Lower lobe of right lung (tissue), 2 donors: Measurements from ENCODE around the gene SLC39A11. TPM values are rescaled to one million over a fixed set of nuclear protein-coding genes. Genes with fewer than 3 reads are reported as not detected.

ENCODE experiments used
- ATAC-seq, 2 donors: fragments of 200-7000 bp; cut with Tn5 transposase; one replicate each; pipeline ENCODE4 v1.9.1; 2020 to 2022; ENCODE audit warnings: mild to moderate bottlenecking in 2 of 2, moderate library complexity in 2 of 2
- DNase-seq: peaks from one replicate; pipeline ENCODE4 v3.0.0-alpha.2; 2020
- H3K27ac ChIP-seq: fragments of 200-600 bp; one replicate; pipeline ENCODE4 v1.8.0; 2022
- H3K27me3 ChIP-seq: fragments of 200-600 bp; one replicate; pipeline ENCODE4 v1.8.0; 2022; ENCODE audit warnings: low read depth
- H3K36me3 ChIP-seq: fragments of 200-600 bp; one replicate; pipeline ENCODE4 v1.8.0; 2022; ENCODE audit warnings: mild to moderate bottlenecking
- H3K4me1 ChIP-seq: fragments of 200-600 bp; one replicate; pipeline ENCODE4 v1.8.0; 2022
- H3K4me3 ChIP-seq: fragments of 200-600 bp; one replicate; pipeline ENCODE4 v1.8.0; 2022; ENCODE audit warnings: mild to moderate bottlenecking
- H3K9me3 ChIP-seq: fragments of 200-600 bp; one replicate; pipeline ENCODE4 v1.8.0; 2022
- intact Hi-C: fragments of 100-400 bp; cut with DNase I; formaldehyde crosslinking; loops from one replicate; pipeline ENCODE4 v1.11.0; 2022
- total RNA-seq: library from RNA; stranded (reverse); fragmentation: NEBNext Ultra II Directional; extraction: Animal tissue kit (Norgen Biotek cat#: 25700); gene quantifications from one replicate; pipeline ENCODE4 v1.2.1, GENCODE V29; 2021
- TF ChIP-seq, protein P1 (sequence below): fragments of 200-600 bp; IDR thresholded peaks from one replicate; pipeline ENCODE4 v1.8.0; 2022; ENCODE audit warnings: antibody characterized with exemption, mild to moderate bottlenecking
- donor health status: DM: no; HTN: yes; CAD: no; lungs with severe emphysema.

SLC39A11 gene
- total RNA-seq, 1 donor from 2014 or later, result 39.7 TPM

DNA sequence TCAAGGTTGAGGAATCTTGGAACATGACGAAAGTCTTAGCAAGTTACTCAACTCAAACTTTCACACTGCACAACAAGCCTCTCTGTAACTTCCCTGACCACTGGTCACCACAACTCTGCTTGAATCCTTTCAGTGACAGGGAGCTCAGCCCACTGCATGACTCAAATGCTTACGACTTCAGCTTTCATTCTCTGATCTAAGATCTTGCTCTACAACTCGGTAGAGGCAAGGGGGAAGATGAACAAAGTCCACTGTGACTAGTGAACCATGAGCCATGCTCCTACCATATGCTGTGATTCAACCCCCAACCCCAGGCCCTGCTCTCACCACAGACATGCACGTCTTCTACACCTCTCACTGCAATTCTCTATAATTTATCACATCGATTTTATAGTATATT is 160.9 kb downstream of the SLC39A11 start:
- intact Hi-C loops, result no loop called here
- no peak overlapping the region for H3K4me3 ChIP-seq
- H3K27me3 ChIP-seq, result no peaks in the 10 kb centered on the region
- DNase-seq, result no peak
- TF ChIP-seq, protein P1, sequence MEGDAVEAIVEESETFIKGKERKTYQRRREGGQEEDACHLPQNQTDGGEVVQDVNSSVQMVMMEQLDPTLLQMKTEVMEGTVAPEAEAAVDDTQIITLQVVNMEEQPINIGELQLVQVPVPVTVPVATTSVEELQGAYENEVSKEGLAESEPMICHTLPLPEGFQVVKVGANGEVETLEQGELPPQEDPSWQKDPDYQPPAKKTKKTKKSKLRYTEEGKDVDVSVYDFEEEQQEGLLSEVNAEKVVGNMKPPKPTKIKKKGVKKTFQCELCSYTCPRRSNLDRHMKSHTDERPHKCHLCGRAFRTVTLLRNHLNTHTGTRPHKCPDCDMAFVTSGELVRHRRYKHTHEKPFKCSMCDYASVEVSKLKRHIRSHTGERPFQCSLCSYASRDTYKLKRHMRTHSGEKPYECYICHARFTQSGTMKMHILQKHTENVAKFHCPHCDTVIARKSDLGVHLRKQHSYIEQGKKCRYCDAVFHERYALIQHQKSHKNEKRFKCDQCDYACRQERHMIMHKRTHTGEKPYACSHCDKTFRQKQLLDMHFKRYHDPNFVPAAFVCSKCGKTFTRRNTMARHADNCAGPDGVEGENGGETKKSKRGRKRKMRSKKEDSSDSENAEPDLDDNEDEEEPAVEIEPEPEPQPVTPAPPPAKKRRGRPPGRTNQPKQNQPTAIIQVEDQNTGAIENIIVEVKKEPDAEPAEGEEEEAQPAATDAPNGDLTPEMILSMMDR, result no peak
- no peaks in the 10 kb centered on the region for H3K36me3 ChIP-seq
- no peak for ATAC-seq
- no peaks in the 10 kb centered on the region for H3K4me1 ChIP-seq
- H3K27ac ChIP-seq, result no peak overlapping the region
- no peaks in the 10 kb centered on the region for H3K9me3 ChIP-seq

DNA sequence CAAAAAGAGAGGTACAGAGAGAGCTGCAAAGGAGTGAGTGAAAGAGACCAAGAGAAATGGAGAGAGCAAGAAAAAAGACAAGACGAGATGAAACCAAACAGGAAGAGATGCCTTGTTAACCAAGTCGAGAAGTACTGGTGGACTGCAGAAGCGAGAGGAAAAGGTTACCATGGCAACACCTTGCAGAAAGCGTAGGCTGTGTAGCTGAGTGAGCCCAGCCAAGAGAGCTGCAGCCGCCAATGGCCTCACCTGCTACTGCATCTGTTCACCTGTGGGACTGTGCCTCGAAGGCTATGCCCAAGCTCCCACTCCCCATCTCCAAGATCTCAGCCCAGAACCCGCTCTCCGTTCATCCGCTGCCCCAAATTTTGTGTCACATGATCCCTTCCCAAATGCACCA is 161.3 kb downstream of the SLC39A11 start:
- no peak for ATAC-seq
- no peak for DNase-seq
- intact Hi-C loops, result no loop called here
- H3K36me3 ChIP-seq, result no peaks in the 10 kb centered on the region
- TF ChIP-seq, protein P1, result no peak
- no peak overlapping the region for H3K4me3 ChIP-seq
- H3K9me3 ChIP-seq, result no peaks in the 10 kb centered on the region
- H3K4me1 ChIP-seq, result no peaks in the 10 kb centered on the region
- H3K27me3 ChIP-seq, result no peaks in the 10 kb centered on the region
- no peak overlapping the region for H3K27ac ChIP-seq

DNA sequence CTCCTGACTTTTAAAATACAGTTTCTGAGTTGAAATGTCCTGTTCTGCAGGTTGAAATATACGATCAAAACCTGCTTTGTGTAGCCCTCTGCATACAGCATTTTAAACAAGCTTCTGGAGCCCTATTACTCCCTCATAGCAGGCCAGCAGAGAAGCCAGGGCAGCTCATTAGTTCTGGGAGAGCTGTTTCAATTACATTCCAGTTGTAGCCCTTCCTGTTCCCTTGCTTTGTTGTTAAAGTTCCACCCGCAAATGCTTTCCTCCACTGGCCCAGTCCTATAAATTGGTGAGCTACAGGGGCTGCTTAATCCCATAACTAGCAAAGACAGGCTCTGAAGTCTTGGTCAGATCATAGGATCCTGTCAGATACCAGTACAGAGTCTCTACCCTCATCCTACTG is 162.5 kb downstream of the SLC39A11 start:
- Histone ChIP-seq H3K9me3 (no peaks in the 10 kb centered on the region), H3K36me3 (no peaks in the 10 kb centered on the region), H3K4me1 (no peaks in the 10 kb centered on the region), H3K27ac (no peak overlapping the region), H3K4me3 (no peak overlapping the region), H3K27me3 (no peaks in the 10 kb centered on the region)
- DNase-seq (no peak), ATAC-seq (no peak)
- TF ChIP-seq, protein P1, result no peak
- intact Hi-C loops, result no loop called here

DNA sequence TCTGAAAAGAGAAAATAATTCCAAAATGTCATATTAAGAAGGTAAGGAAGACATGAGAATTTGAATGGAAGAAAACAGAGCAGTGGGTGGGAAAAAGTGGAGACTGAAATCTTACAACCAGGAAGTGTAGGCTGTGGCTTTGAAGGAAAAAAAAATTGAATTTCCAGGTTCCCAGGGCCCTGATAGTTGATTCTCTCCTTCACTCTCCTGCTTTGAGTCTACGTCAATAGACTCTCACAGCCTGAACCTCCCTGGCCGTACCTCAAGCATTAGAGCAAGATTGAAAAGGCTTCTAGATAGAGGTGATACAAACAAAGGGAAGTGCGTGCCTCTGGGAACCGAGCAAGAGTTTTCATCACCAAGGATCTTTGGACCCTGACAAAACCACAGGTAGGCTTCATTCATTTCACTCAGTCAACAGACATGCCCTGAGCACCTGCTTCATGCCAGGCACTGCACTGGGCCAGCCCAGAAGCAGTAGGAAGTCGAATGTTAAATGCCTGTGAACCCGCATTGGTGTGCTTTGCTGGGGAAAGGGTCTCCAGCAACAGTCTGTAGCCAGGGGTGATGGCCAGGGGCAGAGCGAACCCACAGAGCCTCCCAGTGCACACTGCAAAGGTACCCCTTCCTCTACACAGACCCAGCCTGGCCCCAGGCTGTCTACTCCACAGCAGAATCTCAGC is 163.9 kb downstream of the SLC39A11 start:
- no peak overlapping the region for H3K27ac ChIP-seq
- H3K36me3 ChIP-seq, result no peaks in the 10 kb centered on the region
- no peak overlapping the region for H3K4me3 ChIP-seq
- DNase-seq (no peak), ATAC-seq (no peak)
- H3K9me3 ChIP-seq, result no peaks in the 10 kb centered on the region
- no peaks in the 10 kb centered on the region for H3K27me3 ChIP-seq
- TF ChIP-seq, protein P1, result no peak
- intact Hi-C loops, result no loop called here
- H3K4me1 ChIP-seq, result no peaks in the 10 kb centered on the region

DNA sequence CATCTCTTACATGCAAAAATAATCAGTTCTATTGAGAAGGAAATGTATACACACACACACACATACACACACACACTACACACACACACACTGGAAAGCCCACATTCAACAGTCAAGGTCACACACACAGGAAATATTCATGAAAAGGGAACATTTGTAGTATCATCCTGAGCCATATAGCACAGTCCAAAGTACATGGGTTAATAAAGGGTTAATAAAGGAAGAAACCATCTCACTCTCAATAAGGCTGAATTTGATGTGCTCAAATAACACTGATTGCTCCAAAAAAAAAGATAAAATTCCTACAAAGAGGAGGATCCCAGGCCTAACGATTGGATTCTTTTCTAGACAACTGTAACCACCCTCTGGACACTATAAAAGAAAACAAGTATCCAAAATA is 164.7 kb downstream of the SLC39A11 start:
- ATAC-seq, result no peak
- intact Hi-C loops, result no loop called here
- Histone ChIP-seq H3K27me3 (no peaks in the 10 kb centered on the region), H3K9me3 (no peaks in the 10 kb centered on the region), H3K4me1 (no peaks in the 10 kb centered on the region), H3K36me3 (no peaks in the 10 kb centered on the region), H3K27ac (no peak overlapping the region), H3K4me3 (no peak overlapping the region)
- TF ChIP-seq, protein P1, result no peak
- no peak for DNase-seq
